Measurements from ENCODE around the gene NISCH. TPM values are rescaled to one million over a fixed set of nuclear protein-coding genes. Genes with fewer than 3 reads are reported as not detected.

Gene NISCH
- total RNA-seq, 1 experiment from 2014 or later = 63.4 TPM

- in situ Hi-C loops (cut with HindIII; ENCODE audit: low pct_unique_long_range_greater_than_20kb, low sequenced_read_pairs) = no loop called here
- ChIA-PET CTCF (no interaction called here), POLR2A (no interaction called here)
- no peaks in the 10 kb centered on the region for H3K27me3 ChIP-seq (ENCODE audit: control insufficient read depth, insufficient read depth, low read length)
- no peak for ATAC-seq
- TF ChIP-seq SIN3A (IDR thresholded peaks at IDR 0.05; ENCODE audit: borderline replicate concordance, insufficient read depth, low read depth, low read length) = no peak
- H3K27ac ChIP-seq (ENCODE audit: low read length) = no peak overlapping the region
- DNase-seq (ENCODE audit: low read depth, low spot score) = no peak
- H3K4me1 ChIP-seq (ENCODE audit: control insufficient read depth, insufficient read depth, low read length) = no peaks in the 10 kb centered on the region
- H3K4me3 ChIP-seq (ENCODE audit: low read depth in 2 of 2, low read length in 2 of 2) = no peak overlapping the region
- no peaks in the 10 kb centered on the region for H3K9me3 ChIP-seq (ENCODE audit: control insufficient read depth, insufficient read depth, low read depth, low read length)
- H3K36me3 ChIP-seq (ENCODE audit: control insufficient read depth, insufficient read depth, low read length) = no peaks in the 10 kb centered on the region
- intact Hi-C loops (cut with micrococcal nuclease; ENCODE audit: unreplicated experiment) = no loop called here
- no TSS peak for BruUV-seq (replicated peaks)
Observed at GRCh38 chr3:52441091-52441771, 14.2 kb upstream of the NISCH start.

- in situ Hi-C loops (cut with HindIII; ENCODE audit: low pct_unique_long_range_greater_than_20kb, low sequenced_read_pairs) = no loop called here
- Histone ChIP-seq H3K27ac (ENCODE audit: low read length) (no peak overlapping the region), H3K36me3 (ENCODE audit: control insufficient read depth, insufficient read depth, low read length) (no peaks in the 10 kb centered on the region), H3K27me3 (ENCODE audit: control insufficient read depth, insufficient read depth, low read length) (no peaks in the 10 kb centered on the region), H3K4me1 (ENCODE audit: control insufficient read depth, insufficient read depth, low read length) (no peaks in the 10 kb centered on the region), H3K4me3 (ENCODE audit: low read depth in 2 of 2, low read length in 2 of 2) (no peak overlapping the region), H3K9me3 (ENCODE audit: control insufficient read depth, insufficient read depth, low read depth, low read length) (no peaks in the 10 kb centered on the region)
- ATAC-seq (no peak), DNase-seq (ENCODE audit: low read depth, low spot score) (no peak)
- intact Hi-C loops (cut with micrococcal nuclease; ENCODE audit: unreplicated experiment) = no loop called here
- CTCF ChIA-PET = no interaction called here
- POLR2A ChIA-PET = no interaction called here
- BruUV-seq (replicated peaks) = no TSS peak
- TF ChIP-seq CTCF (IDR thresholded peaks at IDR 0.05) (no peak), TCF7L2 (IDR thresholded peaks at IDR 0.05; ENCODE audit: low read depth, low read length) (no peak), POLR2AphosphoS5 (IDR thresholded peaks at IDR 0.05; ENCODE audit: low read depth, low read length) (no peak), SIN3A (IDR thresholded peaks at IDR 0.05; ENCODE audit: borderline replicate concordance, insufficient read depth, low read depth, low read length) (no peak), REST (IDR thresholded peaks at IDR 0.05; ENCODE audit: insufficient read depth in 1 of 2, low read depth in 2 of 2, low read length in 1 of 2) (no peak)
Observed at GRCh38 chr3:52441772-52442332, 13.6 kb upstream of the NISCH start.

Measured in Panc1 (cell line).